Hypothalamus (tissue), 51 donors: ENCODE data around the gene GALNT12.

Experiments used
- DNase-seq, 51 donors: peaks; one replicate each; lab custom pipeline; 2025; lab: John Stamatoyannopoulos, UW

Gene GALNT12

GRCh38 chr9:98871558-98872065, 64.1 kb downstream of the GALNT12 start:
- no peak for DNase-seq

- no peak for DNase-seq
These were observed 66.1 kb downstream of the GALNT12 start for GRCh38 chr9:98873526-98873925.

GRCh38 chr9:98873951-98874371, 66.5 kb downstream of the GALNT12 start:
- DNase-seq, result peak in 17 of 51 donors; percentile 3 to 50 (median 13)

DNA sequence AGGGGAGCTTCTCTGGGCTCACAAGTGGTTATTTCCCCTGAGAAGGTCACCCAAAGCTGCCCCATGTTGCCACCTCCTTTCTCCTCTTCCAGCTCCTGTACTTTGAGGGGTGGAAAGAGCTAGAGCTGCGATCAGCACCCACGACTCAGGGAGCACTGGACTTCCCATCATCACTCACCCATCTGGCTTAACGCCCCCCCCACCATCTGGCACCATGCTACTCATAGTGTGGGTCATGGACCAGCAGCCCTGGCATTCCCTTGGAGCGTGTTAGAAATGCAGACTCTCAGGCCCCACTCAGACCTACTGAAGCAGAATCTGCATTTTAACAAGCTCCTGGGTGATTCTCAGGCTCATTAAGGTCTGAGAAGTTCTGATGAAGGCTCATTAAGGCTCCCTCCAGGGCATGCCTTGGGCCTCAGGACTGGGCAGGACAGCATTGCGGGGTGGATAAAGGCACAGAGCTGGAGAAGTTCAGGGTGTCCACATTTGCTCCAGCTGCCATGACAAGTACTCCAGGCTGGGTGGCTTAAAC, 67.3 kb downstream of the GALNT12 start:
- DNase-seq, result no peak

DNA sequence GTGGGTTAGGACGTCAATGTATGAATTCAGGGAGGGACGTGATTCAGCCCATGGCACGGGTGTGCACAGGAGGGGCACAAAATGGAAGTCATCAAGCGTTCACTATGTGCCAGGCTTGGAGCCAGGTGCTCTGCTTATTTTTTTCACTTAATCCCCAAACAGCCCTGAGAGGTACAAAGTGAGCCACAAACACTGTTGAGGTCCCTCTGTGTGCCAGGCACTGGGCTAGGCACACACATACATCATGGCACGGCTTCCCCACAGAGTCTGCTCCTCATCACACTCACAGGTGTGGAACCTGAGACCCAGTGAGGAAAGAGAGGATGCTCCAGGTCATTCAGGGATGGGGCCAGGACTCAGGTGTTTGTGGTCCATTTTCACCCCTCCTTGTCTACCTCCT, 68.1 kb downstream of the GALNT12 start:
- DNase-seq, result no peak

GRCh38 chr9:98877311-98877710, 69.8 kb downstream of the GALNT12 start:
- DNase-seq, result no peak

GRCh38 chr9:98879094-98879962, 71.9 kb downstream of the GALNT12 start:
- DNase-seq, result no peak

DNA sequence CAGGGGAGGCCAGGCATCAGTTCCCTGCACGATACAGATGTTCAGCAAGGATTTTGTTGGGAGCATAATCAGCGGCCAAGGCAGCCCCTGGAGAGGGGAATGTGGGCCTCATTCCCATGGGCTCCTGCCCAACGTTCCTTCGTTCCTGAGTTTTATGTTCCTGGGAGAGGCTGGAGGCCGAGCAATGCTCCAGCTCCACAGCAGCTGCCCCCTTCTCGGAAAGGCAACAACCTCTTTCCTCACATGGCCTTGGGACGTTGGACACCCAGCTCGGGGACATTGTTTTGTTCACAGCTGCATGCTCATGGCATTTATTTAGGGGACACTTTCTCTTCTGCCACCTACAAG, 72.5 kb downstream of the GALNT12 start:
- DNase-seq, result no peak

DNA sequence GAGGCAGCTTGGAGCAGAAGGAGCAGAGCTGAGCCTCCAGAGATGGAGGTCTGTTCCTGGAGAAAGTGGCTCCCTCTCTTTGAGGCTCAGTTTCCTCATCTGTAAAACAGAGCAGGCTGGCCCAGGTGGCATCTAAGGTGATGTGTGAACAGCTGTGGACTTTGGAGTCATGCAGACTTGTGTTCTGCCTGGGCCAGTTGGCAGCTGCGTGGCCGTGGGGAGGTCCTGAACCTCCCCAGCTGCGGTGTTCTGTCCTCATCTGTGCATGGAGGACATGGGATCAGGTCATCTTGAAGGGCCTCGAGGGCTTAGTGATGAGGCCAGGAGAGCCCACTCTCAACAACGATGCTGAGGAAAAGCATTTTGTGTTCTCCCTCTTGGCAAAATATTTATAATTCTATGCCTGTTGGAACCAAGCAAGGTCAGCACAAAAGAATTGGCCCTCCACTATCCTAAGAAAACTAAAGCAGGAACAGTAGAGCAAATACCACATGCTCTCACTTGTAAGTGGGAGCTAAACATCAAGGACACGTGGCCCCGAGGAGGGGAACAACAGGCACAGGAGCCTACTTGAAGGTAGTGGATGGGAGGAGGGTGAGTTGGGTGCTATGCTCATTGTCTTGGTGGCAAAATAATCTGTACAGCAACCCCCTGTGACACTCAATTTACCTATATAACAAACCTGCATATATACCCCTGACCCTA, 73.0 kb downstream of the GALNT12 start:
- no peak for DNase-seq

GRCh38 chr9:98881356-98881755, 73.9 kb downstream of the GALNT12 start:
- DNase-seq, result no peak

GRCh38 chr9:98881836-98882568, 74.5 kb downstream of the GALNT12 start:
- no peak for DNase-seq

DNA sequence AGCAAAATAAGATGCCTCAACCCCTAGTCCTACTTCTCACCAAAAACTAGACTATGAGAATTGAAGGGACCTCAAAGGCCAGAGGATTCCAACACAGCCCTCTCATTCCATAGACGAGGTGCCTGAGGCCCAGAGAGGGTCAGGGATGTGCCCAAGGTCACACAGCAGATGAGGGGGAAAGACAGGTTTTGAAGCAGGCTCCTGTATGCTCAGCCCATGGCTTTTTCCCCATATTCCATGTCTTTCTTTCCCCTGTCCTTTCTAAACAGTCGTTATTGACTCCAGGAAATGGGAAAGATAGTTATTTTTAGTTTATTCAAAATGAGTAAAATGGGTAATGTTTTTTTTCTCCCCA, 75.1 kb downstream of the GALNT12 start:
- no peak for DNase-seq

GRCh38 chr9:98883276-98883675, 75.8 kb downstream of the GALNT12 start:
- DNase-seq, result no peak

DNA sequence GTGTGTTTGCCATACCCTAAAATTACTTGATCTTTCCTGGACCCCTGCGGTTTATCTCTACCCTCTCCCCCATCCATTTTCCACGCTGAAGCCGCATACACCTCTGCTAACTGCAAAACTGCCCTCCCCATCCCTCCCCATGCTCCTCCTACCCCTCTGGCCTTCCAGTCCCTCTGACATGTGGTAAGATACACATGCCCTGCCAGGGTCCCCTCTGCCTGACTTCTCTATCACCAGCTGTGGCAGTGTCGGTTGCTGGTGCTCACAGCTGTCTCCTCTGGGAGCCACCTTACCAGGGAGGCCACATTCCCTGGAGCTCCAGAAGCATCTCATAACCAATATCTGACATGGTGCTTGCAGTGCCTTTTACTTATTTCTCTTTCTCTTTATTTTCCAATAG, 77.4 kb downstream of the GALNT12 start:
- no peak for DNase-seq

DNA sequence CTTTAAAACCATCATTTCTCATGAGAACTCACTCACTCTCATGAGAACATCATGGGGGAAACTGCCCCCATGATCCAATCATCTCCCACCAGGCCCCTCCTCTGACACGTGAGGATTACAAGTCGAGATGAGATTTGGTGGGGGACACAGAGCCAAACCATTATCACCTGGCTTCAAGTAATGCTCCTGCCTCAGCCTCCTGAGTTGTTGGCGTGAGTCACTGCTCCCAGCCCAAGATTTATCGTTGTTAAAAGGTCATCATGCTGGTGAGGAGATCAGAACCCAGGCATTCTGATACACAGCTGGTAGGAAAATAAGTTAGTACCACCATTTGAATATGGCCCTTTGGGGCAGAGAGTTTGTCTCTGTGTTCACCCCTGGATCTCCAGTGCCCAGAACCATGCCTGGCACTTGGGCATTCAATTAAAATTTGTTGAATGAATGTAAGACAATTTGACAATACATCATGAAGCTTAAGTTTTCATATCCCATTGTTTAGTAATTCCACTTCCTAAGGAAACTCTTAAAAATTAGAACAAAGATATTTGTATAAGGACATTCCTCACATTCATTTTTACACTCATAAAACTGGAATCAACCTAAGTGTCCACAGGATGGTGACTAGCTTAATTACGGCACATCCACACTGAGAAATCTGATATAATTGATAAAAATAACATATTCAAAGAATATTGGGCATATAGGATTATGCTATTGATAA, 78.3 kb downstream of the GALNT12 start:
- no peak for DNase-seq

DNA sequence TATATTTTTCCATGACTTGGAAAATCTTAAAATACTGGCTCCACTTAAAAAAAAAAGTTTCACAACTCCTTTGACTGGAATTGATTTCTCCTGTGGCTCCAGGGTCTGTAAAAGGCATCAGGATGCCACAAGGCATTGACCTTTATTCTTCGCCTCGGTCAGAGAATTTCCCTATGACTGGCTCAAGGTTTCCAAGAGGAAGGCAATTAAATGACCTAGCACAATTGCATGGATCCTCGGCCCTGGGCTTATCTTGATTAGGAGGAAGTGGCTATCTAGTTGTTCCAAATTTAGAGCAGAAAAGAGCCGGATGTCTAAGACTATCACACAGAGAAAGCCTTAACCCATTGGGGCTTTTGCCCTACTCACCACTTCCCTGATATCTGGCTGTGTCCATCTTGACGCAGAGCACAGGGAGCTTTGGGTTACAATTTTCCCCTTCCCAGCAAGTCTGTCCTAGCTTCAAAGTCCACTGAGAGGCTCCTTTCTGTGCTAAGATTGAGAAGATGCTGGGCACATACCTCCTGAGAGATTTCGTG, 79.3 kb downstream of the GALNT12 start:
- no peak for DNase-seq

GRCh38 chr9:98887918-98888510, 80.5 kb downstream of the GALNT12 start:
- DNase-seq, result no peak

DNA sequence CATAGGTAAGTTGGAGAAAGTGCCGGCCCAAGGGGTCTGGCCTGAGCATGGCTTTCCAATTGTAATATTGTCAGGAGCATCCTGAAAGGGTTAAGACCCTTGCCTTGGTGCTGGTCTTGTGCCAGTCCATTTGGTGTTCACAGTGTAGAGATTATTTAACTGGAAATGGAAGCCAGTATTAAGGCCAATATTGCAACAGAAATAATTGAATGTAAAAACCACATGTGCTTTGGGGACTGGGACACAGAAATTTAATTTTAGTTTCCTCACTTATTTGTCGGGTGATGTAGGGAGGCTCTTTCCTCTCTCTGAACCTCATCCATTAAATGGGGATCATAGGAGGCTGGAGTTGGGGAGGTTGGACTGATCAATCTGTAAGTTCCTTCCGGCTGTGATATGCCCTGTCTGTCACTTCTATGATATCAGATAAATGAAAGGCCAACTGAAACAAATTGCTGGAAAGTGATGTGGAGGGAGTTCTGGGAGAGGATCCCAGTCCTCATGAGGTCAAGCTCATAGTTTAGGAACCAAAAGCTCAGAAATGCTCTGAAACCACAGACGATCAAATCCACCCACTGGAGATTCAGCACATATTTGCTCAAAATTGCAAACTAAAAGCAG, 81.4 kb downstream of the GALNT12 start:
- no peak for DNase-seq

DNA sequence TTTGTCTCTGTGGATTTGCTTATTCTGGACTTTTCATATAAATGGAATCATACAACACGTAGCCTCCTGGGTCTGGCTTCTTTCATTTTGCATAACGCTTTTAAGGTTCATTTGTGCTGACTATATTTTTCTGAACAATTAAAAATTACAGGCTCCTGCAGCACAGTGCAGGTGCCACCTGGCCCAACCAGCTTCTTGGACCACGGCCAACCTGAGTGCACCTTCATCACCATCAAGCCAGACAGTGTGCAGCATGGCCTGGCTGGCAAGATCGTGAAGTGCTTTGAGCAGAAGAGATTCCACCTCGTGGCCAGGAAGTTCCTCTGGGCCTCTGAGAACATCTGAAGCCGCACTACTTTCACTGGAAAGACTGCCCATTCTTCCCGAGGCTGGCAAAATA, 82.8 kb downstream of the GALNT12 start:
- DNase-seq, result no peak
